ENCODE data around the gene ARHGAP45.
A peak's percentile ranks its signal among the peaks of the same experiment; 100 is the strongest.

The ARHGAP45 gene

DNA sequence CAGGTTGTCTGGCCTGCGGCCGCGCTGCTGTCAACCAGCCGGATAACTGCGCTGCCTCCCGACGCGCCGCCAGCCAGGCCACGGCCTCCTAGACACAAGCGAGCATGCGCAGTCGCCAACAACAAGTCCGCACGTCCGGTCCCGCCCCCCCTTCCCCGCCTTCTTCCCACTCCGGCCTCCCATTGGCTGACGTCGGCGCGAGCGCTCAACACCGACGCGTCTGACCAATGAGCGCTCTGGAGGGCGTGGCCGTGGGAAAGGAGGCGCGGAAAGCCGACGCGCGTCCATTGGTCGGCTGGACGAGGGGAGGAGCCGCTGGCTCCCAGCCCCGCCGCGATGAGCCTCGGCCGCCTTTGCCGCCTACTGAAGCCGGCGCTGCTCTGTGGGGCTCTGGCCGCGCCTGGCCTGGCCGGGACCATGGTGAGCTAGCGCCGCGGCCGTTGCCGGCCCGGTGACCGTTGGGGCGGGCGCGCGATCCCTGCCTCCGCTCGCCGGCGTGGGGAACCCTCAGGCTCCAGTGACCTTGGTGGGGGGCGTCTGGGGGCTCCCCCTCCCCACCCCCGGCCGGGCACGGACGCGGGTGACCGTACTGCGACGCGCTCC is 36.8 kb downstream of the ARHGAP45 start, which contains the start of gene GPX4:
Gene GPX4 (plus strand): TSS at position 287 of the 603 bp plus-strand sequence. CDS start 50 bp downstream, at position 337.
- peak; percentile 97 for DNase-seq (ENCODE audit: low read depth in 2 of 2)

DNA sequence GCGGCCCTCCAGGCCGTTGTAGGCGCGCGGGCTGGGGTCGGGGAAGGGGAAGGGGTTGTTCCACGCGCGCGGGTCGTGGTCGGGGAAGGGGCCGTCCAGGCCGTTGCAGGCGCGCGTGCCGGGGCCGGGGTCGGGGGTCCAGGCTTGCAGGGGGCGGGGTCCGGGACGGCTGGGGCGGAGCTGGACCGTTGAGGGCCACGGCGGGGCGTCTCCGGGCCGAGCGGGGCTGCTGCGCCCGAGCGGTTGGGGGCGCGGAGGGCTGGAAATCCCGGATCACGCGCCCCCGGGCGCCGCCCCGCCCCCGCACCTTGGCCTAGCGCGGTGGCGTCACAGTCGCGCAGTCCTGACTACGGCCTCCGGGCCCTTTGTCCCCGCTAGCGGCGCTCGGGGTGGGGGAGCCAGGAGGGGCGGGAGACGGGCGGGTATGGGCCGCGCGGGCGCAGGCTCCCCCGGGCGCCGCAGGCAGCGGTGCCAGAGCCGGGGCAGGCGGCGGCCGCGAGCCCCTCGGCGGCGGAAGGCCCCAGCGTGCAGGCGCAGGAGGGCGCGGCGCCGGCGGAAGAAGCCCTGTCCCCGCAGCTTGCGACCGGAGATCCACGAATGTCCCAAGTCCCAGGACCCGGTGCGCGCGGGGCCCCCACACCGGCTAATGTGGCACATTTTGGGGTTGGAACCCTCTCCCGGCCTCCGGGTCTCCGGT is 37.5 kb downstream of the ARHGAP45 start:
- peak; percentile 57 to 73 for DNase-seq (ENCODE audit: low read depth in 2 of 2)

DNA sequence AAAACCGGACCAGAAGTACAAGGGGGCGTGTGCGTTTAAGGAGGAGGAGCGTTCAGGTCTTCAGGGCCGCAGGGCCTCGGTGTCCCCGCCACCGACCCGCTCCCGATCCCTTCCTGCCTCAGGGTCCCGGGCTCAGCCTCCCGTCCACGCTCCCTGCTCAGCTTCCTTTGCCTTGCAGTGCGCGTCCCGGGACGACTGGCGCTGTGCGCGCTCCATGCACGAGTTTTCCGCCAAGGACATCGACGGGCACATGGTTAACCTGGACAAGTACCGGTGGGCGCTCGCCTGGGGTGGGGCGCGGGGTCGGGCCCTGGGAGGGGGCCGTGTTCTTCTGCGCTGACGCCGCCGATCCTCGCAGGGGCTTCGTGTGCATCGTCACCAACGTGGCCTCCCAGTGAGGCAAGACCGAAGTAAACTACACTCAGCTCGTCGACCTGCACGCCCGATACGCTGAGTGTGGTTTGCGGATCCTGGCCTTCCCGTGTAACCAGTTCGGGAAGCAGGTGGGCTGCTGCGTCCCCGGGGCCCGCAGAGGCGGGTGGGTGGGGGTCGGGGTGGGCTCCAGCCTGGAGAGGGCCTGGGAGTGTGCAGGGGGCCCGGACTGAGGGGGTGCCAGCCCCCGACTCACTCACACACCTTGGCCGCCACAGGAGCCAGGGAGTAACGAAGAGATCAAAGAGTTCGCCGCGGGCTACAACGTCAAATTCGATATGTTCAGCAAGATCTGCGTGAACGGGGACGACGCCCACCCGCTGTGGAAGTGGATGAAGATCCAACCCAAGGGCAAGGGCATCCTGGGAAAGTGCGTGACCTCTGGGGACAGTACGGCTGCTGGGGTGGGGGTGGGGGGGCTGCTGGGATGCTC is 38.3 kb downstream of the ARHGAP45 start:
- no peak for DNase-seq (ENCODE audit: low read depth in 2 of 2)

DNA sequence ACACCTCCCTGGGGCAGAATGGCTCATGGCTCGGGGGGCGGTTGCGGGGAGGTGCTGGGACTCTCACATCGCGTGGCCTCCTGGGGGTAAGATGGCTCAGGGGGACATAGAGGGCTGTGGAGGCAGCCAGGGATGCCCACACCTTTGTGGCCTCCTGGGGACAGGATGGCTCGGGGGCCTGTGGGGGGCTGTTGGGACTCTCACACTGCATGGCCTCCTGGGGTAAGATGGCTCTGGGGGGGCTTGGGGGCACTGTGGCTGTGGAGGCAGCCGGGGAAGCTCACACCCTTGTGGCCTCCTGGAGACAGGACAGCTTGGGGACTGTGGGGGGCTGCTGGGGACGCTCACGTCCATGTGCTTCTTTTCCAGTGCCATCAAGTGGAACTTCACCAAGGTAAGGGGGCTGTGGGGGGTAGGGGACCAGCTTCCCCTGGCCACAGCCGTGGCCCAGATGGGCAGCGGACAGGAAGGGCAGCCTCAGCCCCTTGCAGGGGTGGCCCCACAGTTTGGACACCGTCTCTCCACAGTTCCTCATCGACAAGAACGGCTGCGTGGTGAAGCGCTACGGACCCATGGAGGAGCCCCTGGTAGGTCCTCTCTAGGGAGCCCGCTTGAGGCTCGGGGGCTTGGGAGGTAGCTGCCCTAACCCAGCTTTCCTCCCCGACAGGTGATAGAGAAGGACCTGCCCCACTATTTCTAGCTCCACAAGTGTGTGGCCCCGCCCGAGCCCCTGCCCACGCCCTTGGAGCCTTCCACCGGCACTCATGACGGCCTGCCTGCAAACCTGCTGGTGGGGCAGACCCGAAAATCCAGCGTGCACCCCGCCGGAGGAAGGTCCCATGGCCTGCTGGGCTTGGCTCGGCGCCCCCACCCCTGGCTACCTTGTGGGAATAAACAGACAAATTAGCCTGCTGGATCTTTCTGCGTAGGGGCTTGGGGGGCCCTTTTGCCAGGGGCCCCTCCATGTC is 39.2 kb downstream of the ARHGAP45 start:
- no peak for DNase-seq (ENCODE audit: low read depth in 2 of 2)

DNA sequence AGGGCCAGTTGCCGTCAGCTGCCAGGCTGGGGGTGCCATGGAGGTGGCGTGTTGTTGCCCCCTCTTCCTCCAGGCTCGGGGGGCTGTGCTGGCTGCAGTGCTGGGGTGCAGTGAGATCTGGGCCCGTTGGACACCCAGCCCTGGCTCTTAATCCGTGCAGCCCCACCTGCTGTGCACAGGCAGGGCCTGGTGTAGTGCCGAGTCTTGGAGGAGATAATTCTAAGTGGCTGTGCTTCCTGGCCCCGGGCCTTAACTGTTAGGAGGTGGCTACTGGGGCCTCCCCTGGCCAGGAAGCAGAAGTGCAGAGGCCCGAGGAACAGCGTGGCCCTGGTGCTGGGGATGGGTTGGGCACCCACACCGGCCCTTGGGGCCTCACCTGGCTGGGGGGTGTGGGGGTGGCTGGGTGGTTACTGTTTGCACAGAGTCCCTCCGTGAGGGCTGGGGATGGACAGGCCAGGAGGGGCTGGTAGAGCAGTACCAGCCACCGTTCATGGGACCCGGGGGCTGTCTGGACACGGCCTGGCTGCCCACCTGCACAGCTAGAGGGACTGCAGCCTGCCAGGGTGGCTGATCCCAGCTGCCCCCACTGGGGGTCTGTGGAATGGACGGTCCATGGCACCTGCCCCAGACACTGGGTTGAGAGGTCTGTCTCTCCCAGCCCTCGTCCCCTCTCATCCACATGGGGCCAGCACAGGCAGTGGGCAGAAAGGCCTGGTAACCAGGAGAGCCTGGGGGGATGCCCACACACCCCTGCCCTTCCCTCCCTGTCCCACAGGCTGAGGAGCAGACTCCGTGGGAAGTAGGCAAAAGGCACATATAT is 40.1 kb downstream of the ARHGAP45 start:
- DNase-seq (ENCODE audit: low read depth in 2 of 2): no peak

- DNase-seq (ENCODE audit: low read depth in 2 of 2): no peak
Observed at GRCh38 chr19:1107661-1108261, 40.8 kb downstream of the ARHGAP45 start.

DNA sequence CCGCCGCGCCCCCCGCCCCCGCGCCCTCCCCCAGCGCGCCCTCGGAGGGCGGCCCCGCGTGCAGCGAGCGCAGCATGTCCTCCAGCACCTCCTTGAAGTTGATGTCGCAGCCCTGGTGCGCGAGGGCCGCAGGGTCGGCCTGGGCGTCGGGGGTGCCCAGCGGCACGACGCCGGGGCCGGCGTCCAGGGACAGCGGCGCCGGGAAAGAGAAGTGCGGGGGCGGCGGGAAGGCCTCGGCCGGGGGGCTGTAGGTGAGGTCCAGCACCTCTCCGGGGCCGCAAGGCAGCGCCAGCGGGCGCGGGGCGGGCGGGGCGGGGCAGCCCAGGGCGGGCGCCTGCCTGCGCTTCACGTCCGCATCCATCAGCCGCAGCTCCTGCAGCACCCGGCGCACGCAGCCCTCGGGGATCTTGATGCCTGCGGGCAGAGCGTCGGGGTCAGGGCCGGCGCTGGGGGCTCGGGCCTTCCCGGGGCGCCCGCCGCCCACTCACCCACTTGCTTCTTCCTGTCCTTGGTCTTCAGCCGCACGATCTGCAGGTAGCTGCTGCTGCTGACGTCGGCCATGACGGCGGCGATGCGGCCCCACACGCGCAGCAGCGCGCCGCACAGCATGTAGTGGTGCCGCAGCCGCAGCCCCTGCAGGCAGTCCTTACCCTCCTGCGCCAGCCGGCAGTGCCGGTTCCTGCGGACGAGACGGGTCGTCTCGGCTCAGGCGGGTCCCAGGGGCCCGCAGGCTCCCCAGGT is 41.5 kb downstream of the ARHGAP45 start:
- DNase-seq (ENCODE audit: low read depth in 2 of 2): no peak

GRCh38 chr19:1109032-1109551 is 42.1 kb downstream of the ARHGAP45 start:
- no peak for DNase-seq (ENCODE audit: low read depth in 2 of 2)

GRCh38 chr19:1109697-1110671 is 43.0 kb downstream of the ARHGAP45 start:
- no peak for DNase-seq (ENCODE audit: low read depth in 2 of 2)

GRCh38 chr19:1110809-1111640 is 44.1 kb downstream of the ARHGAP45 start:
- DNase-seq (ENCODE audit: low read depth in 2 of 2): no peak

GRCh38 chr19:1111641-1112267 is 44.8 kb downstream of the ARHGAP45 start:
- DNase-seq (ENCODE audit: low read depth in 2 of 2): no peak

DNA sequence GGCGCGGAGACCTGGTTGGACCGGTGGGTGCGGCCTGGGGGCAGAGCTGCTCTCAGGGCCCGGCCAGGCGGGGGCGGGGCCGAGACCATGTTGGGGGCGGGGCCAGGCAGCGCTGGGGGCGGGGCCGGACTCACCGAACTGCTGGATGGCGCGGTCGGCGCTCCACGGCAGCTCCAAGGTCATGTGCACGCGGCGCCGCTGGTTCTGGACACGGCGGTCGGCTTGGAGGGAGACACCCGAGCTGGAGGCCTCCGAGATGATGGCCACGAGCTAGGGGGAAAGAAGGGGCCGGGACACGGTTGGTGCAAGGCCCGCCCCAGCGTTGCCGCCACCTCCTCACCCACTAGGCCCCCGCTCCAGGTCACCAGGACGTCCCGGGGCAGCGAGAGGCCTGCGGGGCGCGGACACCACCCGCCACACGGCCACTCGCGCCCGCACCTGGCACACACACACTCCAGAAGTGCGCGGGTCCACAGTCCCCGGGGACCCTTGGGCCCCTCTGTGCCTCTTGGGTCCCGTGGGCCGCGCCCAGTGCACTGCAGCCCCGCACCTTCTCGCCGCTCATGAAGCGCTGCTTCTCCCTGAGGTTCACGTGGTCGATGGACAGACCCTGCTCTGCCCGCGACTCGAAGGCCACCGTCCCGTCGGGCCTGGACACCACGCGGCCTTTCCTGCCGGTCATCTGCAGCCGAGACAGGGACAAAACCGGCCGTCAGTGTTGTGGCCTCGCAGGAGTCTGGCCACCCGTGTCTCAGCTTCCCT is 45.5 kb downstream of the ARHGAP45 start:
- no peak for DNase-seq (ENCODE audit: low read depth in 2 of 2)

DNA sequence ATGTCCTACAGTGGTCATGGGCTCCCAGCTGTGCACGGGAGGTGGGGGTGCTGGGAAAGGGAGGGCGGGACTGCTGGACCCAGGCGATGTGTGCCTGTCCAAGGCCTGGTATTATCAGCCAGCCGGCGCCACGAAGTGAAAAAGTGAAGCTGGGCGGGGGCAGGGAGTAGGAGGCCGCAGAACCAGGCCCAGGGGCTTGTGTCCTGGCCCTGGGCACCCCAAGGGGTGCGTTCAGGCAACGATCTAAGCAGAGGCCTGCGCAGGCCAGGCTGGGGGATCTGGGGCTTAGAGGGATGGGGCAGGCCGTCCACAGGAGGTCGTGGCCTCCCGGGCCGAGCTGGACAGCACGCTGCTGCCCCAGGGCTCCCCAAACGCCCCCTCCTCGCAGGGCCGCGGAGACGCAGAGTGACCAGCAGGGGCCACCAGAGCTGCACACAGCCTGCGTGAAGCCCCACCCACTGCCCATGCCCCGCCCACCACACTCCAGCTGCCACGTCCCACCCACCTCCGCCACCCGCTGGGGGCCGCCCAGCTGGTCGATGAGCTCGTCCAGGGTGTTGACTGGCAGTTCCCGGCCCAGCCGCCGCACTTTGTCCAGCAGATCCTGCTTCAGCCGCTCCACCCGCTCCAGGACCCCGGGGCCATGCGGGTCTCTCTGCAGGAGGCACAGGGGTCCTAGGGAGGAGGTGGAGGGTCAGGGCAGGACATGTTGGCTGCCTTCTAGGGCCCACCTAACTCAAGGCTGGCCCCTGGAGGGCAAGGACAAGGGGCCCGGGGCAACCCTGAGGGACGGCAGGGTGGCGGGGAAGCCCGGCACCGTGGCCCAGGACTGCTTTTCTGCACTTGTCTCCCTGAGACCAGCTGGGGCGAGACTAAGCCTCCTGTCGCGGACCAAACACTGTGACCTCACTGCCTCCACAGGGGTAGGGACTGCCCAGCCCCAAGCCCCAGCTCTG is 46.3 kb downstream of the ARHGAP45 start:
- DNase-seq (ENCODE audit: low read depth in 2 of 2): peak; percentile 76 to 80

DNA sequence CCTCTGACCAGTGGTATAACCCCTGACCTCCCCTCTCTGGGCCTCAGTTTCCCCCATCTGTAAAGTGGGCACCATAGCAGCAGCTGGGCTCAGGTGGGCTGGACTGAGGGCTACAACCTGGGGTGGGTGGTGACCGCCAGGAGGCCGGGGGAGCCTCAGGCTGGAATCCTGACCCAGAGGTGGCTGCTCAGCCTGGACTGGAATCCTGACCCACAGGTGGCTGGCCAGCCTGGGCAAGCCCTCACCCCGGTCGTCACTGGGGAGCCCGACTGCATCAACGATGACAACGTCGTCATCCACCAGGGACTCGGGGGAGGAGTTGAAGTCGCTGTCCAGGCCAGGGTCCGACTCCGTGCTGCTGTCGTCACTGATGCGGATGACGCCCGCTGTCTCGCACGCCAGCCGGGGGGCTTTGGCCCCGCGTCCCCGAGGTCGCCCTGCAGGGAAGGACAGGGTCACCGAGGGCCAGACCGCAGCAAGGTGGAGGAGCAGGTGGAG is 47.1 kb downstream of the ARHGAP45 start:
- no peak for DNase-seq (ENCODE audit: low read depth in 2 of 2)
